ENCODE data around the gene IGFBP2. TPM values are rescaled to one million over a fixed set of nuclear protein-coding genes. Genes with fewer than 3 reads are reported as not detected.

The IGFBP2 gene
- total and polyA plus RNA-seq, 4 donors = 657 to 1,436 (median 766) TPM

DNA sequence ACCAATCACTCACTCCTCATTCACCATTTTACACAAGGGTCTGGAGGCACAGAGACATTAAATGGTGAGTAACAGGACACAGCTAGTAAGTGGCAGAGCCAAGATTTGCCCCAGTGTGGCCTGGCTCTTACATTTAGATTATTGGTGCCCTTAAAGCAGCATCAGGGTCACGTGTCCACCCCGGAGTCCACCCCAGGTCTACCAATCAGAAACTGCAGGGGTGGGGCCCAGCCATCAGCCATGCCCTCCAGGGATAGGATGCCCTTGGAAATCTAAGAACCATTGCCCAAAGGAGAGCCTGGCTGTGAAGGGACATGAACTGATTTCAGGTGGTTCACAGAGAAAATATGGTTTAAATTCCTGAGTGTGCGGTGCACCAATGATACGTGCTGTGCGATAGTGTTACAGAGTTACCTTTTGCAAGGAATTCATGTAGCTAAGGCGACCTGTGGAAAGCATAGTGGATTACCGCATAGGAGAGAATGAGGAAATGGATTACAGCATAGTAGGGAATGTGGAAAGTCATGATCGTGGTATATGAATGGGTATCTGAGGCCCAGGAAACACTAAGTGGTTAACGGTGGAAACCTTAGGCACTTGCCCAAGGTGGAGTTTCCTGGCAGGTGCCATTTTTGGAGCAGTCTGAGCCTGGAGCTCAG, 44.3 kb downstream of the IGFBP2 start:
- H3K36me3 ChIP-seq (ENCODE audit: control insufficient read depth in 1 of 2, insufficient read depth in 2 of 2, low read length in 1 of 2) = peaks cover 0 to 5% of the 10 kb centered on the region in 2 donors
- 82 to 87% methylated on average over 9 of the region's 9 CpGs for WGBS, 2 donors
- no peaks in the 10 kb centered on the region for H3K4me1 ChIP-seq (ENCODE audit: control insufficient read depth in 1 of 2, insufficient read depth in 2 of 2, low read length in 2 of 2)
- no peak overlapping the region for H3K4me3 ChIP-seq (ENCODE audit: low read length in 2 of 2)
- H3K27ac ChIP-seq (ENCODE audit: low read depth in 1 of 2, low read length in 2 of 2) = no peak overlapping the region
- H3K27me3 ChIP-seq (ENCODE audit: control insufficient read depth in 1 of 2, insufficient read depth in 2 of 2, low read length in 1 of 2) = no peaks in the 10 kb centered on the region
- ATAC-seq (ENCODE audit: low FRiP score) (no peak), DNase-seq (peak in 1 of 2 donors; percentile 51)
- H3K9me3 ChIP-seq (ENCODE audit: control insufficient read depth, low read length) = no peaks in the 10 kb centered on the region
- intact Hi-C loops (cut with DNase I) = no loop called here

DNA sequence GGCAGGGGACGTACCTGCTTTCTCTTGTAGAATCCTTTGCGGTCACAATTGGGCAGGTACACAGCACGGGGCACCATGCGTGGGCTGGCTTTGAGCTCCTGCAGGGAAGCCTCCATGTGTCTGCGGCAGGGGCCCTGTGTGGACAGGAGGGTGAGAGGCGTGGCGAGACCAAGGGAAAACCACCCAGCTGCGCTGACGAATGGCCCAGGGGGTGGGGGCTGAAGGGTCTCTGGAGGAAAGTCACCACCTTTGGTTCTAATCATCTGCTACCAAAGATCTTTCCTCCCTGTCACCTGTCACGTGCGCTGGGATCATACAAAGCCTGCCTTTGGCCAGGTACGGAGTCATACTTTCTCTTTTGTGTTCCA, 44.9 kb downstream of the IGFBP2 start:
- H3K27ac ChIP-seq (ENCODE audit: low read depth in 1 of 2, low read length in 2 of 2) = no peak overlapping the region
- no peaks in the 10 kb centered on the region for H3K4me1 ChIP-seq (ENCODE audit: control insufficient read depth in 1 of 2, insufficient read depth in 2 of 2, low read length in 2 of 2)
- DNase-seq = peak in 1 of 2 donors; percentile 70
- no peaks in the 10 kb centered on the region for H3K27me3 ChIP-seq (ENCODE audit: control insufficient read depth in 1 of 2, insufficient read depth in 2 of 2, low read length in 1 of 2)
- ATAC-seq (ENCODE audit: low FRiP score) = no peak
- intact Hi-C loops (cut with DNase I) = no loop called here
- H3K4me3 ChIP-seq (ENCODE audit: low read length in 2 of 2) = no peak overlapping the region
- H3K36me3 ChIP-seq (ENCODE audit: control insufficient read depth in 1 of 2, insufficient read depth in 2 of 2, low read length in 1 of 2) = peaks cover 0 to 5% of the 10 kb centered on the region in 2 donors
- 91 to 94% methylated on average over 12 of the region's 12 CpGs for WGBS, 2 donors
- H3K9me3 ChIP-seq (ENCODE audit: control insufficient read depth, low read length) = no peaks in the 10 kb centered on the region

DNA sequence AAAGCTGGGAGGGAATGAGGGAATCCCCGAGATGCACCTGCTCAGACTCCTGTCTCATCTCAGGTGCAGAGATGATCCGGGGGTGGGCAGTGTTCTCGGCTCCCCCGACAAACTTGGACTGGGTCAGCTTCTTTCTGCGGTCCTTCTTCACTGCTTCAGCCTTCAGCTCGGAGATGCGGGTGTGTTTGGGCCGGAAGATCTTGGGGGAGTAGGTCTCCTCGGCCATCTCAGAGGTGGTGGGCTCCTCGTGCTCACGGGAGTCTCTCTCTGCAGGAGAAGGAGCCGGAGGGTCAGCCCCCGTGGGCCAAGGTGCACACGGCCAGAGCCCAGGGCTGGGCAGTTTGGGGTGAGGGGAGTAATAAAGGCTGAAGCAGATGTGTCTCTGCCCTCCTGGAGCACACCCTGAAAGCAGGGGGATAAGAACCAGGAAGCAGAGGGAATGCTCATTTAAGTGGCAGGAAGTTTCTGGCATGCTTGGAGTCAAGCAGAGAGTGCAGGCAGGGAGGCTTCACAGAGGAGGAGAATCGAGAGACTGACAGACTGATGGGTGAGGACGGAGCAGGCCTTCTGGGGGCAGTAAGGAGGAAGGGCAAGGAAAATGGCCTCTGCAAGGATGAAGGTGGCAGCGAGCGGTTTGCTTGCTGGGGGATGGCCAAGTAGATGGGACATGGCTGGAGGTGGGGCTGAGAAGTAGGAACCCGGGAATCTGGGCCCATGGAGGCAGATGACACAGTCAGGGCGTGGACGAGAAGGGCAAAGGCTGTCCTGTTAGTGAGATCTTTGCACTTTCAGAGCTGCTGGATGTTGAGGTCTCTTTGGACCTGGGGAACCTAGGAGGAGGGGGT, 45.8 kb downstream of the IGFBP2 start:
- H3K9me3 ChIP-seq (ENCODE audit: control insufficient read depth, low read length) = no peaks in the 10 kb centered on the region
- no peak overlapping the region for H3K4me3 ChIP-seq (ENCODE audit: low read length in 2 of 2)
- 73 to 76% methylated on average over 21 of the region's 21 CpGs for WGBS, 2 donors
- no peaks in the 10 kb centered on the region for H3K4me1 ChIP-seq (ENCODE audit: control insufficient read depth in 1 of 2, insufficient read depth in 2 of 2, low read length in 2 of 2)
- peak; percentile 37 to 70 for DNase-seq
- H3K27me3 ChIP-seq (ENCODE audit: control insufficient read depth in 1 of 2, insufficient read depth in 2 of 2, low read length in 1 of 2) = no peaks in the 10 kb centered on the region
- intact Hi-C loops (cut with DNase I) = no loop called here
- no peak for ATAC-seq (ENCODE audit: low FRiP score)
- H3K27ac ChIP-seq (ENCODE audit: low read depth in 1 of 2, low read length in 2 of 2) = peak overlapping the region in 1 of 2 donors; percentile 82
- peaks cover 0 to 5% of the 10 kb centered on the region in 2 donors for H3K36me3 ChIP-seq (ENCODE audit: control insufficient read depth in 1 of 2, insufficient read depth in 2 of 2, low read length in 1 of 2)

DNA sequence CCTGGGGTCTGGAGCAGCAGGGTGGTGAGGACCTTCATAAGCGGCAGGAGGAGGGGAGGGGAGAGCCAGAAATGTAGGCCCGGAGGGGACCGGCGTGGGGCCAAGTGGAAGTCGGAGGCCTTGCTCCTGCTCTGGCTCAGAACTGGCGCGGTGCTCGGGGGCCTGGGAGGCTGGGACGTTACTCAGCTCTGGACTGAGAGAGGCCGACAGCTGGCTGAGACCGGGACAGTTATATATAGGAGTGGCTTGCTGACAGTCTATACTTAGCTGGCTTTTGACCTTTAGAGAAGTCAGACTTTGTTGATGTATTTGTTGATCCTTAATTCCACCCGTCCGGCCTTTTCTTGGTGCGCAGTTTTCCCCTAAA, 46.4 kb downstream of the IGFBP2 start:
- H3K4me1 ChIP-seq (ENCODE audit: control insufficient read depth in 1 of 2, insufficient read depth in 2 of 2, low read length in 2 of 2) = no peaks in the 10 kb centered on the region
- ATAC-seq (ENCODE audit: low FRiP score) = peak; percentile 59
- intact Hi-C loops (cut with DNase I) = loop anchor here (5.0 kb wide), 2 partner anchors 833 to 1078 kb away; no protein-coding TSS in a partner anchor
- no peaks in the 10 kb centered on the region for H3K9me3 ChIP-seq (ENCODE audit: control insufficient read depth, low read length)
- peaks cover 0 to 5% of the 10 kb centered on the region in 2 donors for H3K36me3 ChIP-seq (ENCODE audit: control insufficient read depth in 1 of 2, insufficient read depth in 2 of 2, low read length in 1 of 2)
- H3K27ac ChIP-seq (ENCODE audit: low read depth in 1 of 2, low read length in 2 of 2) = peak overlapping the region; percentile 59 to 82
- 0 to 11% methylated on average over 12 to 14 of the region's 14 CpGs for WGBS, 2 donors
- H3K27me3 ChIP-seq (ENCODE audit: control insufficient read depth in 1 of 2, insufficient read depth in 2 of 2, low read length in 1 of 2) = no peaks in the 10 kb centered on the region
- peak; percentile 85 to 93 for DNase-seq
- H3K4me3 ChIP-seq (ENCODE audit: low read length in 2 of 2) = no peak overlapping the region

DNA sequence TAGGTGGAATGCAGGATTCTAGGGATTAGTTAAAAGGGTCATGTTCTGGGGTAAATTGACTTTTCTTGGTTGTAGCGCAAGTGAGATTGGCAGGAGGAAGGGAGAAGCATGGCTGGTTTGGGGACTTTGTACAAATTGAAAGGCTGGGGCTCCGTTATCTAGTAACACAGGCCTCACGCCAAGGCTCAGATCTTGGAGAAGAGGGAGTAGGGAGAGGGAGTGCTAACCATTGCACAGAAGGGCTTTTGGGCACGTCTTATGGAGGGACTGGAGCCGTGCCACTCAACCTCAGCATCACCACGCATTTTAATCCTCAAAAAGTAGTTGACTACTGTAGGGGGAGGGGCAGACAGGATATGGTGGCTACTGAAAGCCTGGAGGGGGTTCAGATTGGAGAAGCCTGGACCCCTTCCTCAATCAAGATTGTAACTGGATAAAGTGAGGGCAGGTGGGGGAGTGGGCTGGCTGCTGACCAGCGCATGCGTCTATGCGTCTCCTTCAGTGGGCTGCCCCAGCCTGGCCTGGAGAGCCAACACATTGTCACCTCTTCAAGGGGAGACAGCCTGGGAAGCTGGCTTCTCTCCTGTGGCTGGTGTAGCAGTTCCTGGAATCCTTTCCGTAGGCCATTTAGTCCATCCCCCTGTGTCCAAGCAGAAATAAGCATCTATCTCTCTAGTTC, 47.9 kb downstream of the IGFBP2 start:
- intact Hi-C loops (cut with DNase I) = loop anchor here (5.0 kb wide), 2 partner anchors 831 to 1076 kb away; no protein-coding TSS in a partner anchor
- Histone ChIP-seq H3K27me3 (ENCODE audit: control insufficient read depth in 1 of 2, insufficient read depth in 2 of 2, low read length in 1 of 2) (no peaks in the 10 kb centered on the region), H3K4me1 (ENCODE audit: control insufficient read depth in 1 of 2, insufficient read depth in 2 of 2, low read length in 2 of 2) (no peaks in the 10 kb centered on the region), H3K36me3 (ENCODE audit: control insufficient read depth in 1 of 2, insufficient read depth in 2 of 2, low read length in 1 of 2) (peaks cover 0 to 5% of the 10 kb centered on the region in 2 donors), H3K9me3 (ENCODE audit: control insufficient read depth, low read length) (no peaks in the 10 kb centered on the region), H3K4me3 (ENCODE audit: low read length in 2 of 2) (no peak overlapping the region), H3K27ac (ENCODE audit: low read depth in 1 of 2, low read length in 2 of 2) (peak overlapping the region; percentile 72 to 88)
- WGBS, 2 donors = 49 to 71% methylated on average over 10 of the region's 10 CpGs
- peak; percentile 36 to 66 for DNase-seq
- no peak for ATAC-seq (ENCODE audit: low FRiP score)

DNA sequence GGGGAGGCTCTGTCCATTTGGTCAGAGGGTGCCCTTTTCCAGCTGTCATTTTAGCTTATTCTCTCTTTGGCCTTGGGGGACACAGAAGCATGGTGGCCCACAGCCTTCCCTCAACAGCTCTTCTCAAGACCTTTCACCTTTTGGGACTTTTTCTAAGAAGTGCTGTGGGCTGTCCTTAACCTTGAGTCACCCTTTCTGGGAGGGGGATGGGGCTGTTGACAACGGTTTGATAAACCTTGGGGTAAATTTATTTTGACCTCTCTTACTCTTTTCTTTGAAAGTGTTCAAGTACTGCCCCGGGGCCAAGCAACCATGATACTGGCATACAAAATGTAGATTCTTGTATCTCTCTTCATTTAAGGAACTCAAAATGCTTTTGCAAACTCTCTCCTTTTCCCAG, 48.5 kb downstream of the IGFBP2 start:
- H3K36me3 ChIP-seq (ENCODE audit: control insufficient read depth in 1 of 2, insufficient read depth in 2 of 2, low read length in 1 of 2) = peaks cover 0 to 3% of the 10 kb centered on the region in 2 donors
- H3K27ac ChIP-seq (ENCODE audit: low read depth in 1 of 2, low read length in 2 of 2) = peak overlapping the region; percentile 72 to 88
- no peak for DNase-seq
- no peak overlapping the region for H3K4me3 ChIP-seq (ENCODE audit: low read length in 2 of 2)
- intact Hi-C loops (cut with DNase I) = loop anchor here (5.0 kb wide), 2 partner anchors 831 to 1076 kb away; no protein-coding TSS in a partner anchor
- no peaks in the 10 kb centered on the region for H3K27me3 ChIP-seq (ENCODE audit: control insufficient read depth in 1 of 2, insufficient read depth in 2 of 2, low read length in 1 of 2)
- no peaks in the 10 kb centered on the region for H3K4me1 ChIP-seq (ENCODE audit: control insufficient read depth in 1 of 2, insufficient read depth in 2 of 2, low read length in 2 of 2)
- WGBS, 2 donors = 44 to 53% methylated on average over 2 of the region's 2 CpGs
- ATAC-seq (ENCODE audit: low FRiP score) = no peak
- H3K9me3 ChIP-seq (ENCODE audit: control insufficient read depth, low read length) = no peaks in the 10 kb centered on the region

DNA sequence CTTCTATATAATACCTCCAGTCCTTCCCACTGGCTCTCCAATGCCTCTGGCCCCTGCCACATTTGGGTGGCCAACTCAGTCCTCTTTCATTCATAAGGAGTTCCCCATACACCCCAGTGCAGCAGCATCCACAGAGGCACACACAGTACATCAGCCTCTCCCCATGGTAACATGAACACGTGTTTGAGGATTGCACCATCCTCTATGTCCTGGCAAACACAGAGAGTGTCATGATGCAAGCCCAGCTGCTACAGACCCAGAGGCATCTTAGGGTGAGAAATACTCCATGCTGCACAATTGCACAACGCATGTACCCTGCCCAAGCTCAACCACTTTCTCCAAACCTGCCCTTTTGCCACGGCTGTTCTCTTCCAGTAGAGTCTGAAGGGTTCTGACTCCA, 50.6 kb downstream of the IGFBP2 start:
- H3K4me1 ChIP-seq (ENCODE audit: control insufficient read depth in 1 of 2, insufficient read depth in 2 of 2, low read length in 2 of 2) = no peaks in the 10 kb centered on the region
- no peak overlapping the region for H3K4me3 ChIP-seq (ENCODE audit: low read length in 2 of 2)
- WGBS, 2 donors = 52 to 59% methylated on average over 3 of the region's 3 CpGs
- intact Hi-C loops (cut with DNase I) = loop anchor here (5.0 kb wide), 2 partner anchors 828 to 1073 kb away; no protein-coding TSS in a partner anchor
- H3K27ac ChIP-seq (ENCODE audit: low read depth in 1 of 2, low read length in 2 of 2) = peak overlapping the region in 1 of 2 donors; percentile 52
- H3K27me3 ChIP-seq (ENCODE audit: control insufficient read depth in 1 of 2, insufficient read depth in 2 of 2, low read length in 1 of 2) = no peaks in the 10 kb centered on the region
- ATAC-seq (ENCODE audit: low FRiP score) (peak; percentile 74), DNase-seq (peak in 1 of 2 donors; percentile 73)
- no peaks in the 10 kb centered on the region for H3K36me3 ChIP-seq (ENCODE audit: control insufficient read depth in 1 of 2, insufficient read depth in 2 of 2, low read length in 1 of 2)
- H3K9me3 ChIP-seq (ENCODE audit: control insufficient read depth, low read length) = no peaks in the 10 kb centered on the region

DNA sequence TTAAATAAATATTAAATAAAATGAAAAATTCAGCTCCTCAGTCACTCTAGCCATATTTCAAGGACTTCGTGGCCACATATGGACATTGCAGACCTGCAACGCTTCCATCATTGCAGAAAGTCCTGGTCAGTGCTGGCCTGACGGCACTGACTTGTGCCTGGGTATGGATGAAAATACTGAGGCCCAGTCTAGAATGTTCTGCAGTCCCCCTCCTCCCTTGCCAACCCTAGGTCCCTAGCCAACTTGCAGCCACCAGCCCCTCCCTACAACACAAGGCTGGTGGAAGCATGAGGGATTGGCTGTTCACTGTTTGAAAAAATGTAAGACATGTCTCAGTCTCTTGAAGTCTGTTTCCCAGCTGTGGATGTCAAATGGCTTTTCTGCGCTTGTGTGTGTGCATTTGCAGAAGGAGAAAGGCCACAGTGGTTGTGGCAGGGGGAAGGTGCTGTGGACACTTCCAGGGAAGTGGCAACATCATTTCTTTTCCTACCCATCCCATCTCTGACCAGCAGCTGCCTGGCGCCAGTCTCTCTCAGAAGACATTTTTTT, 52.2 kb downstream of the IGFBP2 start:
- intact Hi-C loops (cut with DNase I) = loop anchor here in 1 of 2 donors (5.0 kb wide), 1 partner anchor 1027 kb away; no protein-coding TSS in a partner anchor
- H3K36me3 ChIP-seq (ENCODE audit: control insufficient read depth in 1 of 2, insufficient read depth in 2 of 2, low read length in 1 of 2) = no peaks in the 10 kb centered on the region

More for the DNA sequence above, 52.2 kb downstream of the IGFBP2 start:
- peak overlapping the region in 1 of 2 donors; percentile 63 for H3K27ac ChIP-seq (ENCODE audit: low read depth in 1 of 2, low read length in 2 of 2)
- WGBS, 2 donors = 64 to 69% methylated on average over 5 of the region's 5 CpGs
- no peaks in the 10 kb centered on the region for H3K9me3 ChIP-seq (ENCODE audit: control insufficient read depth, low read length)
- H3K27me3 ChIP-seq (ENCODE audit: control insufficient read depth in 1 of 2, insufficient read depth in 2 of 2, low read length in 1 of 2) = no peaks in the 10 kb centered on the region
- no peak overlapping the region for H3K4me3 ChIP-seq (ENCODE audit: low read length in 2 of 2)
- peaks cover 0 to 4% of the 10 kb centered on the region in 2 donors for H3K4me1 ChIP-seq (ENCODE audit: control insufficient read depth in 1 of 2, insufficient read depth in 2 of 2, low read length in 2 of 2)
- ATAC-seq (ENCODE audit: low FRiP score) (no peak), DNase-seq (peak in 1 of 2 donors; percentile 57)
